RWPE1 (cell line): ENCODE measurements around the gene ZNF575.

Experiments used
- CTCF ChIA-PET: fragments of 350-600 bp; sonication (Branson Sonifier 250); formaldehyde crosslinking; extraction: SDS; loops from one replicate; lab custom pipeline; 2021; lab: Yijun Ruan, JAX
- POLR2A ChIA-PET: fragments of 400-600 bp; formaldehyde crosslinking; extraction: SDS; loops from one replicate; lab custom pipeline; 2020; ENCODE audit warnings: antibody characterized with exemption; ENCODE audit not compliant: low non-redundant PET; lab: Yijun Ruan, JAX
- DNase-seq: peaks from one replicate; pipeline ENCODE4 v3.0.0; 2012; ENCODE audit warnings: low spot score
- H3K27ac ChIP-seq: fragments of 450-650 bp; 2 replicates; pipeline ENCODE4 v1.5.1; 2017
- CTCF ChIP-seq: fragments of 450-650 bp; conservative IDR thresholded peaks from 2 replicates; pipeline ENCODE4 v1.5.1; 2017; ENCODE audit warnings: low read depth, mild to moderate bottlenecking

The ZNF575 gene

GRCh38 chr19:43582495-43582894 lies 49.5 kb downstream of the ZNF575 start:
- no peak overlapping the region for H3K27ac ChIP-seq
- ChIA-PET CTCF (interaction anchor here (0.6 to 2.1 kb wide), 2 partner anchors 12 to 15 kb away, joined by 4 to 7 read pairs; no protein-coding TSS in a partner anchor), POLR2A (no interaction called here)
- no peak for TF ChIP-seq CTCF
- no peak for DNase-seq

GRCh38 chr19:43584484-43584883 lies 51.5 kb downstream of the ZNF575 start:
- no peak for DNase-seq
- CTCF ChIA-PET, result no interaction called here
- peak overlapping the region; percentile 47; the same call in 1 of the 2 replicates for H3K27ac ChIP-seq
- TF ChIP-seq CTCF, result no peak
- POLR2A ChIA-PET, result interaction anchor here (1.1 kb wide), 1 partner anchor 10 kb away, joined by 3 read pairs; no protein-coding TSS in a partner anchor
